ENCODE measurements around the gene KIF14. TPM values are rescaled to one million over a fixed set of nuclear protein-coding genes. Genes with fewer than 3 reads are reported as not detected.

The KIF14 gene
- total RNA-seq, 1 experiment from 2014 or later: 17.8 TPM

DNA sequence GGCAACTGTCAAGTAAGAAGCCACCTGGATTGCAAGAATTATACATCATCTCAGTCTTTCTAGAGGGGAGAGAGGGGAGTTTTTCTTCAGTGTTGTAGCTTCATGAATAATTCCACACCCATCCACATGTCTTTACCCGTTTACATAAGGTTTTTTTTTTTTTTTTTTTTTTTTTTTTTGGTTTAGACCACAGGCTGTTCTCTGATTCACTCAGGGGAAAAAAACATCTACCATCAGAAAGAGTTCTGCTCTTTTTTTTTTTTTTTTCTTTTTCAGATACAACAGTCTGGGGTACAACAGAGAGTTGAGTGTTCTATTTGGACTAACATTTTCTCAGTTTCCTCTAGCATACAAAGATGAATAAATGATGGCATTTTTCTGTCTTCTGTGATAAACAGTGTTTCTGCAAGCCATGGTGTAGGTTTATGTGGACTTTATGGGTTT lies 4.9 kb upstream of the KIF14 start:
- Histone ChIP-seq H3K9me3 (ENCODE audit: control insufficient read depth, insufficient read depth, low read depth, low read length) (no peaks in the 10 kb centered on the region), H3K4me3 (ENCODE audit: low read depth in 2 of 2, low read length in 2 of 2) (no peak overlapping the region), H3K36me3 (ENCODE audit: control insufficient read depth, insufficient read depth, low read length) (no peaks in the 10 kb centered on the region), H3K27ac (ENCODE audit: low read length) (no peak overlapping the region), H3K27me3 (ENCODE audit: control insufficient read depth, insufficient read depth, low read length) (no peaks in the 10 kb centered on the region), H3K4me1 (ENCODE audit: control insufficient read depth, insufficient read depth, low read length) (0 out of 2 replicates have a peak, but pooled peaks cover 3% of the 10 kb centered on the region)
- intact Hi-C loops (cut with micrococcal nuclease; ENCODE audit: unreplicated experiment) (loop anchor here (10.0 kb wide), 2 partner anchors 149 to 209 kb away; no protein-coding TSS in a partner anchor), in situ Hi-C loops (cut with HindIII; ENCODE audit: low pct_unique_long_range_greater_than_20kb, low sequenced_read_pairs) (no loop called here)
- TF ChIP-seq SIN3A (IDR thresholded peaks at IDR 0.05; ENCODE audit: borderline replicate concordance, insufficient read depth, low read depth, low read length) (no peak), POLR2AphosphoS5 (IDR thresholded peaks at IDR 0.05; ENCODE audit: low read depth, low read length) (no peak), TCF7L2 (IDR thresholded peaks at IDR 0.05; ENCODE audit: low read depth, low read length) (no peak)
- TF ChIP-seq, protein P1, sequence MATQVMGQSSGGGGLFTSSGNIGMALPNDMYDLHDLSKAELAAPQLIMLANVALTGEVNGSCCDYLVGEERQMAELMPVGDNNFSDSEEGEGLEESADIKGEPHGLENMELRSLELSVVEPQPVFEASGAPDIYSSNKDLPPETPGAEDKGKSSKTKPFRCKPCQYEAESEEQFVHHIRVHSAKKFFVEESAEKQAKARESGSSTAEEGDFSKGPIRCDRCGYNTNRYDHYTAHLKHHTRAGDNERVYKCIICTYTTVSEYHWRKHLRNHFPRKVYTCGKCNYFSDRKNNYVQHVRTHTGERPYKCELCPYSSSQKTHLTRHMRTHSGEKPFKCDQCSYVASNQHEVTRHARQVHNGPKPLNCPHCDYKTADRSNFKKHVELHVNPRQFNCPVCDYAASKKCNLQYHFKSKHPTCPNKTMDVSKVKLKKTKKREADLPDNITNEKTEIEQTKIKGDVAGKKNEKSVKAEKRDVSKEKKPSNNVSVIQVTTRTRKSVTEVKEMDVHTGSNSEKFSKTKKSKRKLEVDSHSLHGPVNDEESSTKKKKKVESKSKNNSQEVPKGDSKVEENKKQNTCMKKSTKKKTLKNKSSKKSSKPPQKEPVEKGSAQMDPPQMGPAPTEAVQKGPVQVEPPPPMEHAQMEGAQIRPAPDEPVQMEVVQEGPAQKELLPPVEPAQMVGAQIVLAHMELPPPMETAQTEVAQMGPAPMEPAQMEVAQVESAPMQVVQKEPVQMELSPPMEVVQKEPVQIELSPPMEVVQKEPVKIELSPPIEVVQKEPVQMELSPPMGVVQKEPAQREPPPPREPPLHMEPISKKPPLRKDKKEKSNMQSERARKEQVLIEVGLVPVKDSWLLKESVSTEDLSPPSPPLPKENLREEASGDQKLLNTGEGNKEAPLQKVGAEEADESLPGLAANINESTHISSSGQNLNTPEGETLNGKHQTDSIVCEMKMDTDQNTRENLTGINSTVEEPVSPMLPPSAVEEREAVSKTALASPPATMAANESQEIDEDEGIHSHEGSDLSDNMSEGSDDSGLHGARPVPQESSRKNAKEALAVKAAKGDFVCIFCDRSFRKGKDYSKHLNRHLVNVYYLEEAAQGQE (IDR thresholded peaks at IDR 0.05; ENCODE audit: insufficient read depth in 1 of 2, low read depth in 2 of 2, low read length in 1 of 2): no peak
- TF ChIP-seq, protein P2, sequence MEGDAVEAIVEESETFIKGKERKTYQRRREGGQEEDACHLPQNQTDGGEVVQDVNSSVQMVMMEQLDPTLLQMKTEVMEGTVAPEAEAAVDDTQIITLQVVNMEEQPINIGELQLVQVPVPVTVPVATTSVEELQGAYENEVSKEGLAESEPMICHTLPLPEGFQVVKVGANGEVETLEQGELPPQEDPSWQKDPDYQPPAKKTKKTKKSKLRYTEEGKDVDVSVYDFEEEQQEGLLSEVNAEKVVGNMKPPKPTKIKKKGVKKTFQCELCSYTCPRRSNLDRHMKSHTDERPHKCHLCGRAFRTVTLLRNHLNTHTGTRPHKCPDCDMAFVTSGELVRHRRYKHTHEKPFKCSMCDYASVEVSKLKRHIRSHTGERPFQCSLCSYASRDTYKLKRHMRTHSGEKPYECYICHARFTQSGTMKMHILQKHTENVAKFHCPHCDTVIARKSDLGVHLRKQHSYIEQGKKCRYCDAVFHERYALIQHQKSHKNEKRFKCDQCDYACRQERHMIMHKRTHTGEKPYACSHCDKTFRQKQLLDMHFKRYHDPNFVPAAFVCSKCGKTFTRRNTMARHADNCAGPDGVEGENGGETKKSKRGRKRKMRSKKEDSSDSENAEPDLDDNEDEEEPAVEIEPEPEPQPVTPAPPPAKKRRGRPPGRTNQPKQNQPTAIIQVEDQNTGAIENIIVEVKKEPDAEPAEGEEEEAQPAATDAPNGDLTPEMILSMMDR (IDR thresholded peaks at IDR 0.05): no peak
- BruUV-seq (replicated peaks): no TSS peak
- ATAC-seq: no peak
- POLR2A ChIA-PET: interaction anchor here (0.7 kb wide), 1 partner anchor 44 kb away, joined by 3 read pairs; no protein-coding TSS in a partner anchor
- DNase-seq (ENCODE audit: low read depth, low spot score): no peak
- CTCF ChIA-PET: no interaction called here

DNA sequence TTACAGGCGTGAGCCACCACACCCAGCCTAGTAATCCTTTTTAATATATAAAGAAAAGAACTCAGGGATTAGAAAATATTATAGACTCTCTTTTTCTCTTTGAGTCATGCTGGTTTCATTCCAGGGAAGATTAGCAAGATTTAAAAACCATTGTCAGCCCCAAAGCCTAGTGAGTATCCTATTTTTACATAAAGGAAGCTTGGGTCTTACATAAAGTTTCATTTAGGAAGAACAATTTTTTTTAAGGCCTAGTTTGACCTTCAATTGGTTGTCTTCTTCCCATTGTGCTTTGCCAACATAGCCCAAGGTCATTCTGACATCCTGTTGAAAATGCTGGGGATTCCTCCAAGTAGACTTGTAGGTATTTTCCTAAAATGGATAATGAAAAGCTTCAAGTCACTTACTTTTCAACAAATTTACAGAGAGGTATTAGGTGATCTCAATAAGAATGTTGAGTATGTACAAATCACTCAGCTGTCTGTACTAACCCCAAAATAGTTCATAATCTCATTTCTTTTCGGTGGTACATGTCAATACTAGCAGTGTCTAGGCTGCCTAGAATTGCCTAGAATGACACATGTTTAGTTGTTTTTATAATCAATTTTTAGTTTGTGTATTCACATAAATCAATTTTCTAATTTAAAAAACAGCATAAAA lies 4.3 kb upstream of the KIF14 start:
- Histone ChIP-seq H3K36me3 (ENCODE audit: control insufficient read depth, insufficient read depth, low read length) (no peaks in the 10 kb centered on the region), H3K27ac (ENCODE audit: low read length) (no peak overlapping the region), H3K9me3 (ENCODE audit: control insufficient read depth, insufficient read depth, low read depth, low read length) (no peaks in the 10 kb centered on the region), H3K4me1 (ENCODE audit: control insufficient read depth, insufficient read depth, low read length) (peaks cover 6% of the 10 kb centered on the region; the same call in 1 of the 2 replicates), H3K27me3 (ENCODE audit: control insufficient read depth, insufficient read depth, low read length) (no peaks in the 10 kb centered on the region), H3K4me3 (ENCODE audit: low read depth in 2 of 2, low read length in 2 of 2) (no peak overlapping the region)
- BruUV-seq (replicated peaks): no TSS peak
- intact Hi-C loops (cut with micrococcal nuclease; ENCODE audit: unreplicated experiment) (loop anchor here (5.0 to 10.0 kb wide), 3 partner anchors 117 to 210 kb away; no protein-coding TSS in a partner anchor), in situ Hi-C loops (cut with HindIII; ENCODE audit: low pct_unique_long_range_greater_than_20kb, low sequenced_read_pairs) (no loop called here)
- ChIA-PET CTCF (no interaction called here), POLR2A (interaction anchor here (0.7 kb wide), 1 partner anchor 45 kb away, joined by 3 read pairs; no protein-coding TSS in a partner anchor)
- ATAC-seq (no peak), DNase-seq (ENCODE audit: low read depth, low spot score) (no peak)
- TF ChIP-seq, protein P1 (IDR thresholded peaks at IDR 0.05; ENCODE audit: insufficient read depth in 1 of 2, low read depth in 2 of 2, low read length in 1 of 2): no peak
- no peak for TF ChIP-seq POLR2AphosphoS5 (IDR thresholded peaks at IDR 0.05; ENCODE audit: low read depth, low read length)
- no peak for TF ChIP-seq TCF7L2 (IDR thresholded peaks at IDR 0.05; ENCODE audit: low read depth, low read length)
- TF ChIP-seq SIN3A (IDR thresholded peaks at IDR 0.05; ENCODE audit: borderline replicate concordance, insufficient read depth, low read depth, low read length): no peak
- TF ChIP-seq, protein P2 (IDR thresholded peaks at IDR 0.05): no peak

Measured in Panc1 (cell line).